Measurements from ENCODE around the gene MBNL2. TPM values are rescaled to one million over a fixed set of nuclear protein-coding genes. Genes with fewer than 3 reads are reported as not detected.

The MBNL2 gene
- total RNA-seq, 1 experiment from 2014 or later, result 0.85 TPM

DNA sequence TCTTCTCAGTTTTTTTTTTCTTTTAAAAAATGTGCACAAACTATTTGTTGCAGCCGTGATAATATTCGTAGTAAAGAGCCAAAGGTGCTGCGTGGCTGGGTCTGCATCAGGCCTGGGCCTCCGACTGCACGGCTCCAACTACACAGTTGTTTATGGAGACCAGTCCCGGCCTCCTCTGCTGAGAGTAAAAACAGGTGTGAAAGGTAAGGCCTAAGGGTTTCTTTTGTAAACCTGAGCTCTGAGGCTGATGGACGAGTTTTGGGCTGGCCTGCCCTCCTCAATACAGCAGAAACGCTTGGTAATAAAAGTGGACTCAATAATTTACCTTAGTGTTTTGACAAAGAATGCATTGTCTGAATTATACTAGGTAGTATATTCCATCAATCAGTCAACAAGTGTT is 3.9 kb downstream of the MBNL2 start:
- Mint-ChIP-seq H3K4me3 (no peak overlapping the region), H3K4me1 (peaks cover 37% of the 10 kb centered on the region), H3K27ac (no peak overlapping the region), H3K27me3 (ENCODE audit: low read depth) (peaks cover 96% of the 10 kb centered on the region), H3K36me3 (no peaks in the 10 kb centered on the region), H3K9me3 (no peaks in the 10 kb centered on the region)
- CTCF ChIA-PET, result interaction anchor here (0.7 to 6.8 kb wide), 4 partner anchors 43 to 994 kb away, joined by 3 to 37 read pairs (median 6); no protein-coding TSS in a partner anchor
- ATAC-seq (no peak), DNase-seq (ENCODE audit: low spot score) (no peak)
- TF ChIP-seq NFE2L1 (CRISPR knock-in tag; IDR thresholded peaks at IDR 0.05), result no peak
- POLR2A ChIA-PET, result no interaction called here

DNA sequence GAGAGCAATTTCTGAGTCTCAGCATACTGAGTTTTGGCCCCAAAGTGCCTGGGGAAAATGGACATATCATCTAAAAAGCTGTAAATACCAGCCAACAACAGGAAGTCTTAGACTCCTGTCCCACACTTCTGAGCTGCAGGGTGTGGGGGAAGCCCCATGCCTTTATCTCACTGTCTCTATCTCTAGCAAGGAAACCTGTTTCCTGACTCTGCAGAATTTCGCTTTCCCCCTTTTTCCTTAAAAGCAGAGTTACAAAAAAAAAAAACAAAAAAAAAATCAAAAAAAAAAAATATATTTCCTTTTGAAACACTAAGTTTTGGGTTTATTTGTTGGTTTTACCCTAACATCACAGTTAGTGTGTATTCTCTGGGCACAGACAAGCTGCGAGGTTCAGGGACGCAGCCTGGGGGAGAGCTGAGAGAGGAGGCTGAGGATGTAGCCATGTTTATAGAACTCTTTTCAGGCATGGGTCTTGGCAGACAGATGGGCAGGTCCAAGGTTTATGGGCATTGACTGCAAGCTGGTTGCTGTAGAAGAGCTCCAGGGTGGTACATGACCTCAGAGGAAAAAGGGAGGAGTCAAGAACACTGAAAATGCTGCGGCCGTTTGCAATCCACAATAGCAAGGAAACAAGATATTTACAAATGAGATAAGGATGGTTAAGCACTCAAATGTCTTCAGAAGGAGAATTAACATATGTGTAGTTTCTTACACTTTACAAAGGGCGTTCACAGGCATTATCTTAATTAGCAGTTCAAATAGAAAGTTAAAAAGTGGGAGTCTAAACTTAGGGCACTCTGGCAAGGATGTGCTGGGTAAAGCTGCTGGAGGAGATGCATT is 4.9 kb downstream of the MBNL2 start:
- Mint-ChIP-seq H3K4me3 (no peak overlapping the region), H3K4me1 (peaks cover 35% of the 10 kb centered on the region), H3K36me3 (no peaks in the 10 kb centered on the region), H3K9me3 (no peaks in the 10 kb centered on the region), H3K27ac (no peak overlapping the region), H3K27me3 (ENCODE audit: low read depth) (peaks cover 98% of the 10 kb centered on the region)
- ATAC-seq (peak; percentile 72), DNase-seq (ENCODE audit: low spot score) (no peak)
- TF ChIP-seq GABPB1 (CRISPR knock-in tag; IDR thresholded peaks at IDR 0.05) (no peak), ZNF121 (CRISPR knock-in tag; IDR thresholded peaks at IDR 0.05) (no peak), FOXK1 (CRISPR knock-in tag; IDR thresholded peaks at IDR 0.05) (0 out of 2 replicates have a peak, but pooled peaks have one; percentile 35)
- POLR2A ChIA-PET, result interaction anchor here (0.7 to 1.4 kb wide), 2 partner anchors 117 to 206 kb away, joined by 3 to 6 read pairs; no protein-coding TSS in a partner anchor
- CTCF ChIA-PET, result interaction anchor here (0.6 to 6.8 kb wide), 4 partner anchors 14 to 232 kb away, joined by 3 to 37 read pairs (median 4); no protein-coding TSS in a partner anchor

- DNase-seq (ENCODE audit: low spot score), result no peak
- Mint-ChIP-seq H3K27ac (no peak overlapping the region), H3K36me3 (no peaks in the 10 kb centered on the region), H3K27me3 (ENCODE audit: low read depth) (peaks cover 100% of the 10 kb centered on the region), H3K9me3 (no peaks in the 10 kb centered on the region), H3K4me3 (no peak overlapping the region), H3K4me1 (peaks cover 23% of the 10 kb centered on the region)
- POLR2A ChIA-PET, result no interaction called here
- no peak for ATAC-seq
- CTCF ChIA-PET, result no interaction called here
- no peak for TF ChIP-seq FOXP4 (CRISPR knock-in tag; IDR thresholded peaks at IDR 0.05)
- no peak for TF ChIP-seq ZNF232 (CRISPR knock-in tag; IDR thresholded peaks at IDR 0.05)
- TF ChIP-seq ZNF512 (CRISPR knock-in tag; IDR thresholded peaks at IDR 0.05; ENCODE audit: borderline replicate concordance), result no peak
- TF ChIP-seq CDX4 (CRISPR knock-in tag; IDR thresholded peaks at IDR 0.05; ENCODE audit: borderline replicate concordance), result no peak
- no peak for TF ChIP-seq CBFB (CRISPR knock-in tag; IDR thresholded peaks at IDR 0.05; ENCODE audit: low read depth)
- TF ChIP-seq ZNF317 (CRISPR knock-in tag; IDR thresholded peaks at IDR 0.05; ENCODE audit: borderline replicate concordance, low read depth), result no peak
- no peak for TF ChIP-seq GTF2I (CRISPR knock-in tag; conservative IDR thresholded peaks at IDR 0.05)
- no peak for TF ChIP-seq ZBTB21 (CRISPR knock-in tag; IDR thresholded peaks at IDR 0.05; ENCODE audit: borderline replicate concordance)
- TF ChIP-seq IRF2 (CRISPR knock-in tag; IDR thresholded peaks at IDR 0.05; ENCODE audit: borderline replicate concordance, low read depth), result no peak
- TF ChIP-seq NFATC4 (CRISPR knock-in tag; IDR thresholded peaks at IDR 0.05), result no peak
- TF ChIP-seq GRHL2 (CRISPR knock-in tag; IDR thresholded peaks at IDR 0.05; ENCODE audit: insufficient replicate concordance, severe bottlenecking), result no peak
- TF ChIP-seq HMGA2 (CRISPR knock-in tag; IDR thresholded peaks at IDR 0.05), result no peak
- no peak for TF ChIP-seq SMAD4 (CRISPR knock-in tag; IDR thresholded peaks at IDR 0.05)
- no peak for TF ChIP-seq PRRX2 (CRISPR knock-in tag; IDR thresholded peaks at IDR 0.05)
Measured at GRCh38 chr13:97228850-97229521, 6.9 kb downstream of the MBNL2 start.
